Gastrocnemius medialis (tissue), 4 donors: ENCODE data around the gene N4BP2. TPM values are rescaled to one million over a fixed set of nuclear protein-coding genes. Genes with fewer than 3 reads are reported as not detected.

Source experiments
- ATAC-seq, 2 donors: fragments of 150-250 bp; one replicate each; pipeline ENCODE4 v1.9.1; 2016
- DNase-seq, 2 donors: peaks; one replicate each; pipeline ENCODE4 v3.0.0-alpha.2; 2019
- H3K27ac ChIP-seq, 4 donors: fragments of 200-600 bp; sonication (generic); 1 replicate in 1 of 4; 2 replicates in 3 of 4; pipeline ENCODE4 v1.5.1; 2016 to 2018; ENCODE audit warnings: mild to moderate bottlenecking in 2 of 4, moderate library complexity in 1 of 4
- H3K27me3 ChIP-seq, 3 donors: fragments of 200-600 bp; sonication (generic) in 2 of 3; 1 replicate in 1 of 3; 2 replicates in 2 of 3; pipeline versions ENCODE4 v1.5.1 to v1.6.0; 2016 to 2019; ENCODE audit warnings: mild to moderate bottlenecking in 1 of 3, moderate library complexity in 1 of 3
- H3K36me3 ChIP-seq, 2 donors: fragments of 200-600 bp; sonication (generic) in 1 of 2; one replicate each; pipeline ENCODE4 v1.5.1; 2017 to 2018
- H3K4me1 ChIP-seq, 2 donors: fragments of 200-600 bp; sonication (generic) in 1 of 2; one replicate each; pipeline ENCODE4 v1.5.1; 2016 to 2017; ENCODE audit warnings: mild to moderate bottlenecking in 2 of 2
- H3K4me3 ChIP-seq, 4 donors: fragments of 200-600 bp; sonication (generic) in 3 of 4; 1 replicate in 1 of 4; 2 replicates in 3 of 4; pipeline ENCODE4 v1.5.1; 2016 to 2019; ENCODE audit warnings: mild to moderate bottlenecking in 2 of 4
- H3K9me3 ChIP-seq, 3 donors: fragments of 200-600 bp; sonication (generic) in 2 of 3; 1 replicate in 1 of 3; 2 replicates in 2 of 3; pipeline ENCODE4 v1.5.1; 2016 to 2019
- CTCF ChIP-seq, 5 experiments: fragments of 450-650 bp in 3 of 5; fragments of 200-600 bp in 2 of 5; sonication (generic) in 2 of 5; IDR thresholded peaks in 4 of 5; conservative IDR thresholded peaks in 1 of 5; 1 replicate in 4 of 5; 2 replicates in 1 of 5; pipeline ENCODE4 v1.5.1; 2016 to 2019; ENCODE audit warnings: antibody characterized with exemption in 5 of 5, mild to moderate bottlenecking in 3 of 5, moderate library complexity in 3 of 5
- POLR2A ChIP-seq, 2 donors: fragments of 450-650 bp; IDR thresholded peaks; one replicate each; pipeline ENCODE4 v1.6.1; 2017; ENCODE audit warnings: antibody characterized with exemption in 2 of 2, mild to moderate bottlenecking in 2 of 2, moderate library complexity in 2 of 2
- in situ Hi-C, 4 donors: fragments of 200-750 bp; cut with MboI; loops; one replicate each; pipeline versions ENCODE4 v1.15.0 to v1.8.0; 2017; ENCODE audit warnings: low sequenced_read_pairs in 4 of 4
- intact Hi-C: fragments of 100-400 bp; cut with DNase I; formaldehyde crosslinking; loops from one replicate; pipeline ENCODE4 v1.15.1; 2023; ENCODE audit warnings: low total_unique reads
- total RNA-seq, 4 donors: library from RNA; depleted of rRNA; stranded (reverse); fragments of >200 nt; gene quantifications; one replicate each; pipeline versions ENCODE4 v1.1.0 to v1.2.3, GENCODE V29; 2016

Gene N4BP2
- total RNA-seq, 4 donors from 2014 or later: 1.3 to 7.0 (median 3.3) TPM

DNA sequence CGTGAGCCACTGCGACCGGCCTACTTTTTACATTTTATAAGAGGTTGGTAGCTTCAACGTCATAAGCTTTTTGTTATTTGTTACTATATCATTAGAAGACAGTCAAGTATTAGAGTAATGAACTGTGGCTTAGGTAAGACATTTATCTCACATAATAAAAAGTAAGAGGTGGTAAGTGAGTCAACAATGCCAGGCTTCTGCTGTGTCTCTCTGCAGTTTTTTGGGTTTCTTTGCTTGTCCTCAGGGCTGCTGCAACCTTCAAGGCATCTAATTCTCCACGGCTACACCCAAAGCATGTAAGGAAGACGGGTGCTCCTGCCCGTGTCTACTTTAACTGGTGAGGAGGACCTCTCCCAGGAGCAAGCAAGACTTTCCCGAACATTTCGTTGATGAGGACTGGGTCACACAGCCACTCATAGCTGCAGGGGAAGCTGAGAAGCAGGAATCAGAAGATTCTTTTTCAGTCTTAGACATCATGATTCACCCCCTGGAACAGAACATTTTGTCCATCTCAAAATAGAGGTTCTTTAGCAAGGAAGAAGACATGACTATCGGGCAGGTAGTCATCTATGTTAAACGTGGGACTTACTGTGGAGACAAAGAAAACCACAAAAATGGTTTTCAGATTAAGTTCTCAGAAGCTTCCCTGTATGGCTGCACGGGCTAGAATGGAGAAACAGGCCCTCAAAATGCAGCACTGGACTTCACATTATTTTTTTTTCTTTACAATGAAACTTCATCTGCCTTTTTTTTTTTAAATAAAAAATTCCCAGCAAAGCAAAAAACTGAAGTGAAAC, 127.2 kb downstream of the N4BP2 start:
- Histone ChIP-seq H3K9me3 (no peaks in the 10 kb centered on the region), H3K4me1 (no peaks in the 10 kb centered on the region), H3K4me3 (no peak overlapping the region), H3K36me3 (no peaks in the 10 kb centered on the region), H3K27me3 (peaks cover 0 to 4% (median 0%) of the 10 kb centered on the region in 3 donors), H3K27ac (no peak overlapping the region)
- in situ Hi-C loops: no loop called here
- no peak for DNase-seq
- no peak for ATAC-seq
- intact Hi-C loops: no loop called here
- TF ChIP-seq CTCF (IDR thresholded peaks at IDR 0.05 in 4 of 5, conservative IDR thresholded peaks at IDR 0.05 in 1 of 5) (no peak), POLR2A (IDR thresholded peaks at IDR 0.05) (no peak)

GRCh38 chr4:40185830-40186664, 129.4 kb downstream of the N4BP2 start:
- in situ Hi-C loops: no loop called here
- ATAC-seq (no peak), DNase-seq (no peak)
- H3K36me3 ChIP-seq: no peaks in the 10 kb centered on the region
- peaks cover 0 to 3% (median 0%) of the 10 kb centered on the region in 3 donors for H3K27me3 ChIP-seq
- no peaks in the 10 kb centered on the region for H3K4me1 ChIP-seq
- no peak overlapping the region for H3K4me3 ChIP-seq
- intact Hi-C loops: no loop called here
- no peaks in the 10 kb centered on the region for H3K9me3 ChIP-seq
- H3K27ac ChIP-seq: no peak overlapping the region
- TF ChIP-seq POLR2A (IDR thresholded peaks at IDR 0.05): no peak
- TF ChIP-seq CTCF (IDR thresholded peaks at IDR 0.05 in 4 of 5, conservative IDR thresholded peaks at IDR 0.05 in 1 of 5): no peak

- DNase-seq (no peak), ATAC-seq (no peak)
- in situ Hi-C loops (no loop called here), intact Hi-C loops (no loop called here)
- Histone ChIP-seq H3K27ac (no peak overlapping the region), H3K36me3 (no peaks in the 10 kb centered on the region), H3K9me3 (no peaks in the 10 kb centered on the region), H3K27me3 (peaks cover 0 to 3% (median 0%) of the 10 kb centered on the region in 3 donors), H3K4me1 (no peaks in the 10 kb centered on the region), H3K4me3 (no peak overlapping the region)
- TF ChIP-seq POLR2A (IDR thresholded peaks at IDR 0.05): no peak
- TF ChIP-seq CTCF (IDR thresholded peaks at IDR 0.05 in 4 of 5, conservative IDR thresholded peaks at IDR 0.05 in 1 of 5): no peak
Measured at GRCh38 chr4:40186665-40187014, 130.0 kb downstream of the N4BP2 start.

DNA sequence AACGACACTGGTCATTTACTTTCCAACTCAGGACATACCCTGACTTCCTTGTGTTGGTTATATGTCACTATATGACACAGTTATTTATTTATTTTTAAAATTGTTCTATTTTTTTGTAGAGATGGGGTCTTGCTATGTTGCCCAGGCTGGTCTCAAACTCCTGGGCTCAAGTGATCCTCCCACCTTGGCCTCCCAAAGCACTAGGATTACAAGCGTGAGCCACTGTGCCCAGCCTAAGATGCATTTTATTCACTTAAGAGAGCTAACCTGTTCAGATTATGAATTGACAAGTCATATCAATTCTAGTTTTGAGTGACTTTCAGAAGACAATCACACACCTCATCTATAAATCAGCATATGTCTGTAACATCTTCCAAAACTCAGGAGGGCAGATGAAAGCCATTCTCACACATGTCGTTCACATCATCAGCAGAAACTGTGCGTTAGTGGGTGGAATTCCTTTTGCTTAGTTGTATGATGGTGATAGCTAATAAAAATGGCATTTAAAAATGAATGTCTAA, 130.8 kb downstream of the N4BP2 start:
- ATAC-seq (no peak), DNase-seq (no peak)
- H3K36me3 ChIP-seq: no peaks in the 10 kb centered on the region
- in situ Hi-C loops: no loop called here
- intact Hi-C loops: no loop called here
- H3K4me3 ChIP-seq: no peak overlapping the region
- no peak overlapping the region for H3K27ac ChIP-seq
- TF ChIP-seq CTCF (IDR thresholded peaks at IDR 0.05 in 4 of 5, conservative IDR thresholded peaks at IDR 0.05 in 1 of 5) (no peak), POLR2A (IDR thresholded peaks at IDR 0.05) (no peak)
- H3K9me3 ChIP-seq: no peaks in the 10 kb centered on the region
- no peaks in the 10 kb centered on the region for H3K27me3 ChIP-seq
- no peaks in the 10 kb centered on the region for H3K4me1 ChIP-seq
